NCI-H1436 (cell line): Measurements from ENCODE around the gene TRIM69.
"Not testable (repeated sequence)": the region's sequence is repeated elsewhere in the genome, so short reads cannot be mapped to it uniquely, and the experiment has no call there.

Source experiments
- DNase-seq: peaks from one replicate; lab custom pipeline; 2025; lab: John Stamatoyannopoulos, UW

The TRIM69 gene

GRCh38 chr15:44715797-44716334, 20.5 kb upstream of the TRIM69 start:
- DNase-seq: no peak

- DNase-seq: no peak
These were observed 19.2 kb upstream of the TRIM69 start for GRCh38 chr15:44716983-44717602.

DNA sequence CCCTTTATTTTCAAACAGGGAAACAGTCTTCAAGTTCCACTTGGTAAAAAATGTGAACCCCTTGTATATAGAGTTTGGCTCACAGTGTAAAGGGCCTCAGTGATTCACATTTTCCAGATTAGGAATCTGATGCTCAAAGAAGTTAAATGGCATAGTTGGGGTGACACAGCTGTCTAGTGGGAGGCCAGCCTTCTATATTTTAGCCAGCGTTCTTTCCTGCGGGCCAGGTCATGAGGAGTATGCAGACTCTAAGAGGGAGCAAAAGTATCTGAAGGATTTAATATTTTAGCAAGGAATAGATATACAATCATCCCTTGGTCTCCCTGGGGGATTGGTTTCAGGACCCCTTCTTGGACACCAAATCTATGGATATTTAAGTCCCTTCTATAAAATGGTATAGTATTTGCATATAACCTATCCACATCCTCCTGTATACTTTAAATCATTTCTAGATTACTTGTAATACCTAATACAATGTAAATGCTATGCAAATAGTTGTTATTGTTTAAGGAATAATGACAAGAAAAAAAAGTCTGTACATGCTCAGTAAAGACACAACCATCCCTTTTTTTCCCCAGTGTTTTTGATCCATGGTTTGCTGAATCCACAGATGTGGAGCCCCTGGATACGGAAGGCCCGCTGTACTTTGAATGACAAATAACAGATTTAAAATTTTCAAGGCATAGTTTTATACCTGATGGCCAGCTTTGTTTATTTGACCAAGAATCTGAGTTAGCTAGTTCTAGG, 18.0 kb upstream of the TRIM69 start:
- no peak for DNase-seq

DNA sequence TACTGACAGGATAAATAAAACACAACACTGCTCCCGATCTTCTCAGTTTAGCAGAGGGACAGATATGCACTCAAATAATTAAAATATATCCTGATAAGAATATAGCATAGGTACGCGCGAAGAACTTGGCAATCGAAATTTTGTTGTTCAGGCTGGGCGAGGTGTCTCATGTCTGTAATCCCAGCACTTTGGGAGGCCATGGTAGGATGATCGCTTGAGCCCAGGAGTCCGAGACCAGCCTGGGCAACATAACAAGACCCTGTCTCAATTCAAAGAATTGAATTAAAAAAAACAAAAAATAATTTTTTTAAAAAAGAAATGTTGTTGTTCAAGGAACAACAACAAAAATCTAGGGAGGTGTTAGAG, 17.4 kb upstream of the TRIM69 start:
- DNase-seq: no peak

DNA sequence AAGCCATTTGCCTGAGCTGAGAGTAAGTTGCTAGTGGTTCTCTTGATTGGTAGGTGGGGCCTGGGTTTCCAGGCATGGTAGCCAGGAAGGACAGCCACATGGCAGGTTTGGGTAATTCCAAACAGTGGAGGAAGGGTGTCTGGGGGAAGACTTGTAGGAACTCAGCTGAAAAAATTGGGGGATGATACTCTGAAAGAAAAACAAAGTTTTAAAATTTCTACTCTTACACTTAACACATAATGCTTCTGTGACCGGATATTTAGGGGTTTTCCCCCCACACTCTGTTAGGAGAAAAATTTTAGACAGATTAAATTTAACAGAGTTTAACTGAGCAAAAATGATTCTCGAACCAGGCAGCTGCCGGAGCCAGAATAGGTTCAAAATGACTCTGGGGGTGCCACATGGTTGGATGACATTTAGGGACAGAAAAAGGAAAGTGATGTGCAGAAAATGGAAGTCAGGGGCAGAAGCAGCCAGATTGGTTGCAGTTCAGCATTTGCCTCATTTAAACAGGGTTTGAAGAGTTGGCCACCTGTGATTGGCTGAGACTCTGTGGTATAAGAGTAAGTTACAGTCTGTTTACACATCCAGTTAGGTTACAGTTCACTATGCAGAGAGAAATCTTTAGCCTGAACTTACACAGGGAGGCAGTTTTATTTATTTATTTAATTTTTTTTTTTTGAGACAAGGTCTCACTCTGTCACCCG, 16.9 kb upstream of the TRIM69 start:
- no peak for DNase-seq

GRCh38 chr15:44720000-44720435, 16.3 kb upstream of the TRIM69 start:
- not testable (repeated sequence) for DNase-seq

DNA sequence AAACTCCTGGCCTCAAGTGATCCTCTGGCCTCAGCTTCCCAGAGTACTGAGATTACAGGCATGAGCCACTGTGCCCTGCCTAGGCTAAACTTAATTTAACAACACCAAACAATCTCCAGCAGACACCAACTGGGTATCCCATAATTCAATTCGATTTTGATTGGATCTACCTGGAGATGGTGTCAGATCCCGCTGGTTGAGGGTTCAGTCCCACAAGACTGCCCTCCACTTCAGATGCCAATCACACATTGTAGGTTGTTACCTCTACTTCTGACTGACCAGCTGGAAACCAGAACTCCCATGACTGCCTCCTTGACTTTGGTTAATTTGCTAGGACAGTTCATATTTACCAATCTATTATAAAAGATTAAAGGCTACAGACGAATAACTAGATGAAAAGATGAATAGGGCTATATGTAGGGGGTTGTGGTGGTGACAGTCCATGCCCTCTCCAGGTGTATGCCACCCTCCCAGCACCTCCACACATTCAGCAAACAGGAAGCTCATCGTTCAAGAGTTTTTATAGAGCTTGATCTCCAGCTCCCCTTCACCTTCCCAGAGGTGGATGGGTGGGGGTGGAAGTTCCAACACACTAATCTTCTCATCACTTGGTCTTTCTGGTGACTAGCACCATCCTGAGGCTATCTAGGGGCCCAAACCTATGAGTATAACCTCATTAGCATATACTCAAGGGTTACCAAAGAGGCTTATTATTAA, 15.7 kb upstream of the TRIM69 start:
- no peak for DNase-seq

GRCh38 chr15:44722011-44722410, 14.3 kb upstream of the TRIM69 start:
- no peak for DNase-seq

DNA sequence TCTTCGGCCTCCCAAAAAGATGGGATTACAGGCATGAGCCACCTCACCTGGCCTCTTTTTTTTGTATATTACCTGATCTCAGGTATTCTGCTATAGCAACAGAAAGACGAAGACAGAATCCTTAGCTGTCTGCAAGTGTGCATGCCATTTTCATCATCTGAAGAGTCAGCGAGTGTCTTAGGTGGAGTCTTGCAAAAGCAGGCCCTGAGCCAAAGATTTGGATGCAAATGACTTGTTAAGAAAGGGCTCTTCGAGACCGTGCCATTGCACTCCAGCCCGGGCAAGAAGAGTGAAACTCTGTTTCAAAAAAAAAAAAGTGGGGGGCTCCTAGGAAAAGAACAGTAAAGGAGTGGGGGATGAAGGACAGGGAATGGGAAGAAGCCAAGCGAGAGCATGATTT, 10.2 kb upstream of the TRIM69 start:
- no peak for DNase-seq

DNA sequence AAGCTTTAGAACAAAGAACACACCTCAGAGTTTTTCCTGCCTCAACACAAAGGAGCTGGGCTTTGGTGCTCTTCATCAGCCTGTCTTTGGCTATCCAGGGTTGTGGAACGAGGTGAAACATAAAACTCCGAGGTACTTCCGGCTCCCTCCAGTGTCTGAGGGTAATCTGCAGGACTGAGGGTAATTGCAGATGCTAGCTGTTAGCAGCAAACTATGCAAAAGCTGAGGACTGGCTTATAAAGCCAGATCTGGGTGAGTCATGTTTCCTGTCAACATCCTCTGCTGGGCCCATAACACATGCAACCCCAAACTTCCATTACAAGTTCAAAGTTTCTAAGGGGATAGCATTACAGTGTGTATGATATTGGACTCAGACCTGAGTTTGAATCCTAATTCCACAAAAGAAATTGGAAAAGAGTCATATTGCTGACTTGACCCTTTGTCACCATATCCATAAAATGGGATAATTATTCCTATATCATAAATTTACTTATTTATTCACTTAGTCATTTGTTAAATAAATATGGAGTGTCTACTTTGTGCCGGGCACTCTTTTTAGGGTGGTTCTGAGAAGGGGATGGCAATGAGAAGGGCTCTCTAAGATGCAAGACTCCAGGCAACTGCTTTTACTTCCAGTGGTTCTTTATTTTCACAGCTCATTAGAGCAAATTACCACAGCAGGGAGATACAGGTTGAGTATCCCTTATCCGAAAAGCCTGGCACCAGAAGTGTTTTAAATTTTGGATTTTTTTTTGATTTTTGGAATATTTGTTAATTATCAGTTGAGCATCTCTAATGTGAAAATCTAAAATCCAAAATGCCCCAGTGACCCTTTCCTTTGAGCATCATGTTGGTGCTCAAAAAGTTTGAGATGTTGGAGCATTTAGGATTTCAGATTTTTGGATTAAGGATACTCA, 9.5 kb upstream of the TRIM69 start:
- no peak for DNase-seq

DNA sequence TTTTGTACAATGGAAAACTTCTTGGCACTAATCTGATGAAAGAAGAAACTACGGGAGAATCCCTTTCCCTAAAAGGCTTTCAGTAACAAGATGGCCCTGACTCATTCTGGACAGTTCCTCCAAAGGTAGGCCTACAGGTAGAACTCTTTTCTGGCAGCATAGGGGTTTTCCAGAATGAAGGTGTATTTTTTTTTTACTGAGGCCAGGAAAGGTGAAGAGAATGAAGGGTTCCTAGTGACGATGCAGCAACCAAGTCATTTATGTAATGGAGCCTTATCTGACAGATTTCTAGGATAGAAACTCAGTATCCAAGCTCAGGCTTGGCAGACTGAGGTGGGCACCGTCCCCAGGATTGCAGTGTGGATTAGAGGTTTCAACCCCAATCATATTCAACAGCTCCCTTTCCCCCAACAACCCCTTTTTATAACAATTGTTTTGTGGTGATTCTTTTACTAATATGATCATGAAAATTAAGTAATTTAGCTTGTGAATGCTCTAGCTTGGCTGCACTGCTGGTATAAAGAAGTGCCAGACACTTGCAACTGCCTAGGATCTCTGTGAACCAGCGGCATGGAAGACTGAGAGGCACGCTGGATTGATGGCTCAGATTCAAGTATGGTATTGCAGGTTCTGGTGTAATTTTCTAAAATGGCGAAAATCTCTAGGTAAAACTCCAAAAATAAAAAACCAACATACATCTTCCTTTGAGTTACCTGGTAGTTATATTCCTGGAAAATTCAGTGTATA, 8.7 kb upstream of the TRIM69 start:
- DNase-seq: no peak

GRCh38 chr15:44728232-44728575, 8.1 kb upstream of the TRIM69 start:
- DNase-seq: not testable (repeated sequence)

DNA sequence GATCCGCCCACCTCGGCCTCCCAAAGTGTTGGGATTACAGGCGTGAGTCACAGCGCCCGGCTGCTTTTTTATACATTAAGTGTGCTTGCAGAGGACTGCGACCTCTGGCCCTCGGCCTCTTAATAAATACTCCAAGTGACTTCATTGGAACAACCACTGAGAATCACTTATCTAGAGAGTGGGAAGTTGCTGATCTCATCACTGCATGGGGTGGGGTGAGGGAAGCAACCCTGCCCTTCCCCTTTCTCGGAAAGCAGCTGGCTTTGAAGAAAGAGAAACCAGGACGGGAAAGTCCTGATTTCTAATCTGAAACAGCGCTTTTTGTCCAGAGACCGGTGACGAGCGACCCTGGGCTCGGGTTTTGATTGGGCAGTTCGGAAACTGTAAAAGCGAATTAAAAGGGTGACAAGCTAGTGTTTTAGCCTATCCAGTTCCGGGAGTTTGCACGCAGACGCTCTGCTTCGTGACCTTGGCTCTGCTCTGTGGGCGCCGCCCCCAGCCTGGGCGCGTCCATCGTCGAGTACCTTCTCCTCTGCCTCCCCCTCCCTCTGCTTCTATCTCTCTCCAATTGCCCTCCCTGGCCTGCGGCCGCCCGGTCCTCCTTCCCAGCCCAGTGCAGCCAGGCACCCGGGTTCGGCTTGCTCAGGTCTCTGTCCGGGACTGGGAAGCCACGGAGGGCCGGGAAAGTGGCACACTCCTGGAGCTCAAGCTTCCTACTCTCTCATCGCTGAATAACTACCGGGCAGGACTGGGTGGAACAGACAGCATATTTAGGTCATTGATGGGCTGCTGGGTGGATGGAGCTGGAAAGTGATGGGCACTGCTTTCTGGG, 7.5 kb upstream of the TRIM69 start:
- peak; percentile 94 for DNase-seq

DNA sequence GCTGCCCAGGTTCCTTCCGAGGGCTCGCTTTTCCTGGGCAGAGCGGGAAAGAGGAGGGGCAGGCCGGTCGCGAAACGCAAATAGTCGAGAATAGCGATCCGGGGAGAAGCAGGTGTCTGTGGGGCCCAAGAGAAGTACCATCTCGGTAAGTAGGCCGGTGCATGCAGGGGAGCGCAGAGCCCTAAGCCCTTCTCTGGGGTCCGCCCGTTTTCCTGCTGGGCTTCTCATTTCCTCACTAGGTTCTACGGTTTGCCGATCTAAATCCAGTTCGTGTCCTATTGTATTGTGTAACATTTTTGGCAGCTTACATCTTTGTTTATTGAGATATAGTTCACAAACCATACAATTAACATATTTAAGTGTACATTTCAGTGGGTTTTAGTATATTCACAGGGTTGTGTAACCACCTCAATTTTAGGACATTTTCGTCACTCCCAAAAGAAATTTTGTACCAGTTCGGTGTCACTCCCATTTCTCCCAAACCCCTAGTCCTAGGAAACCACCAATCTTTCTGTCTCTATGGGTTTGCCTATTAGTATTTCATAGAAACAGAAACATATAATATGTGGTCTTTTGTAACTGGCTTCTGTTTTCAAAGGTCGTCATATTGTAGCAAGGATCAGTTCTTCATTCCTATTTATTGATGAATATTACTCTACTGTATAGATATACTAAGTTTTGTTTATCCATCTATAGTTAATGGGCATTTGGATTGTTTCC, 6.8 kb upstream of the TRIM69 start:
- no peak for DNase-seq

DNA sequence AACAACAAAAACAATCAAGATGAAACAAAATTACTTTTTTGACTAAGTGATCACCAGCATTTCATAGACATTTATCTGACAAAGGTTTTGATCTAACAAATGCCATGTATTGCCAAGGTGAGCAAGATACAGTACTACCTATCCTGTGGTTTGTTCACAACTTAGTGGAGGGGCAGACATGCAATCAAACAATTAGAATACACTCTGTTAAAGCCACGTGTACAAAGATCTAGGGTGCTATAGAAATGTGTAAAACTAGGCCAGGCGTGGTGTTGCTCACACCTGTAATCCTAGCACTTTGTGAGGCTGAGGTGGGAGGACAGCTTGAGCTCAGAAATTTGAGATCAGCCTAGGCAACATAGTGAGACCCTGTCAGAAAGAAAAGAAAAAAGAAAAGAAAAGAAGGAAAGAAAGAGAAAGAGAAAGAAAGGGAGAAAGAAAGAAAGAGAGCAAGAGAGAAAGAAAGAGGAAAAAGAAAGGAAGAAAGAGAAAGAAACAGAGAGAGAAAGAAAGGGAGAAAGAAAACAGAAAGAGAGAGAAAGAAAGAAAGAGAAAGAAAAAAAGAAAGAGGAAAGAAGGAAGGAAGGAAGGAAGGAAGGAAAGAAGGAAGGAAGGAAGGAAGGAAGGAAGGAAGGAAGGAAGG, 1.4 kb upstream of the TRIM69 start:
- DNase-seq: no peak

GRCh38 chr15:44735482-44736180, 697 bp upstream of the TRIM69 start:
- DNase-seq: no peak

DNA sequence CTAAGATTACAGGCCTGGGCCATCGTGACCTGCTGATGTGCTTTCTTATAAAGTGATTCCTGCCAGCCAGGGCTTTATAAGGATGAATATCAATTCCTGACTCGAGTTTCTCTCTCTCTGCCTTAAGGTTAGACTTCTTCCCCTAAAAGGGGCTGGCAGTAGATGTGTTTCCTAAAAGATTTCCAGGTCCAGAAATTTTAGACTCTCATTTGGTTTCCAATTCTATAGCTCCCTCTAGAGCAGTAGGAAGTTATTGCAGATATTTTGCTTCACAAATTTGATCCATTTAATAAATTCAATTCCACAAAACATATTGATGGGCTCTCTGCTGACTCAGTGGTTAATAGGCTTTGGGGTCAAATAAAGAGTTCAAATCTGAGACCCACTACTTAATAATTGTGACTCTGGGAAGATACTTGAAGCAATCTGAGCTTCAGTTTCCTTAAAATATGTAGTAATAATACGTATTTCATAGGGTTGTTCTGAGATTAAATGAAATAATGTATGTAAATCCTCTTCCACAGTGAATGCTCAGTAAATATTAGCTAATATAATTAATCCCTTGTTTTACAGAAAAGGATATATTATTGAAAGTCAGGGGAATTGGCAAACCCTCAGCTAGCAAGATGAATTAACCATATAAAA, 2.1 kb downstream of the TRIM69 start:
- DNase-seq: peak; percentile 53
